ENCODE data around the gene VENTX.

The VENTX gene

DNA sequence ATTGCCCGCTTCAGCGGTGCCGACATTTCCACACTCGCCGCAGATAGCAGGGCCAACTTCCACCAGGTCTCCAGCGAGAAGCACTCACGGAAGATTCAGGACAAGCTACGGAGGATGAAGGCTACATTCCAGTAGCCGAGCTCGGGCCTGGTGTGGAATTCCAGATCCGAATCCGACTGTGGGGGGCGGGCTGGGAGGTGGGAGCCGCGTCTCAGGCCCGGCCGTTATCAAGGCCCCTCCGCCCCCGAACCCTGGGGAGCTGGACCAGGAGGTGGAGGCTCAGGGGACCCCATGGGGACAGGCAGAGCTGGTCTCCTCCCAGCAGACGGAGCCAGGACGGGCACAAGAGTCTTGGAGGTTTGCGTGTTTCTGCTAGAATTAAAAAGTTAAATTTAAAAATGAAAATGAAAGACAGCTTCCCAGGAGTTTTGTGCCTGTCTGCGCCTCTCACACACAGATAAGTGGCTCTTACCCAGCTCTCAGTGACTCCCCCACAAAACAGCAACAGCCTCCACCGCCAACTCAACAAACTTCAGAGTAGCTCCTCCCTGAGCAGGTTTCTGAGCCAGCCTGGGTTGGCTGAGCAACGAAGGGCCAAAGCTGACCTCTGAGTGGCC is 12.8 kb upstream of the VENTX start:
- TF ChIP-seq ZNF8 (CRISPR knock-in tag; IDR thresholded peaks at IDR 0.05): no peak
- no peak for TF ChIP-seq CSDC2 (CRISPR knock-in tag; IDR thresholded peaks at IDR 0.05)
- TF ChIP-seq ZFP30 (CRISPR knock-in tag; IDR thresholded peaks at IDR 0.05): no peak
- no peak for TF ChIP-seq TCF4 (CRISPR knock-in tag; IDR thresholded peaks at IDR 0.05; ENCODE audit: borderline replicate concordance)
- ATAC-seq: no peak

DNA sequence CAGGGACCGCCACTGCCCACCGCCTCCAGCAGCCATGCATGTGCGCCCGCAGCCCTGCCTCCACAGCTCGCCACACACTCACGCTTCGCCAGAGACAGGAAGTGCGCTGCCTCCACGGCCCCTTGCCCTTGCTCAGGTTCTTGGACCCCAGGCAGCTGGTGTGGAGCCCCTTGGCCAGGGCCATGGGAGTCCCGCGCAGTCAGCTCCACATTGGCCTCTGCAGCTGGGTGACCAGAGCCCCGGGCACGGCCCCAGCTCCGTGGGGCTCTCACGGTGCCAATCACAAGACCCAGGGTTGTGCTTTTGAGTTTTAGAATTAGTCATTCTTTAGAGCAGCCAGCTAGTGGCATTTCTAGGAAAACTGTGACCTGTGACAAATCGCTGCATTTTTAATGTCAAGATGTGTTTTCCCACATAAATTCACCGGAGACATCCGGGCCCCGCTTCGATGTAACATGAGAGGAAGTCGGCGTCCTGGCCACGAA is 11.9 kb upstream of the VENTX start:
- TF ChIP-seq, protein P1, sequence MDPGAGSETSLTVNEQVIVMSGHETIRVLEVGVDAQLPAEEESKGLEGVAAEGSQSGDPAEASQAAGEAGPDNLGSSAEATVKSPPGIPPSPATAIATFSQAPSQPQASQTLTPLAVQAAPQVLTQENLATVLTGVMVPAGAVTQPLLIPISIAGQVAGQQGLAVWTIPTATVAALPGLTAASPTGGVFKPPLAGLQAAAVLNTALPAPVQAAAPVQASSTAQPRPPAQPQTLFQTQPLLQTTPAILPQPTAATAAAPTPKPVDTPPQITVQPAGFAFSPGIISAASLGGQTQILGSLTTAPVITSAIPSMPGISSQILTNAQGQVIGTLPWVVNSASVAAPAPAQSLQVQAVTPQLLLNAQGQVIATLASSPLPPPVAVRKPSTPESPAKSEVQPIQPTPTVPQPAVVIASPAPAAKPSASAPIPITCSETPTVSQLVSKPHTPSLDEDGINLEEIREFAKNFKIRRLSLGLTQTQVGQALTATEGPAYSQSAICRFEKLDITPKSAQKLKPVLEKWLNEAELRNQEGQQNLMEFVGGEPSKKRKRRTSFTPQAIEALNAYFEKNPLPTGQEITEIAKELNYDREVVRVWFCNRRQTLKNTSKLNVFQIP (CRISPR knock-in tag; IDR thresholded peaks at IDR 0.05; ENCODE audit: borderline replicate concordance, low read depth): no peak
- TF ChIP-seq, protein P2, sequence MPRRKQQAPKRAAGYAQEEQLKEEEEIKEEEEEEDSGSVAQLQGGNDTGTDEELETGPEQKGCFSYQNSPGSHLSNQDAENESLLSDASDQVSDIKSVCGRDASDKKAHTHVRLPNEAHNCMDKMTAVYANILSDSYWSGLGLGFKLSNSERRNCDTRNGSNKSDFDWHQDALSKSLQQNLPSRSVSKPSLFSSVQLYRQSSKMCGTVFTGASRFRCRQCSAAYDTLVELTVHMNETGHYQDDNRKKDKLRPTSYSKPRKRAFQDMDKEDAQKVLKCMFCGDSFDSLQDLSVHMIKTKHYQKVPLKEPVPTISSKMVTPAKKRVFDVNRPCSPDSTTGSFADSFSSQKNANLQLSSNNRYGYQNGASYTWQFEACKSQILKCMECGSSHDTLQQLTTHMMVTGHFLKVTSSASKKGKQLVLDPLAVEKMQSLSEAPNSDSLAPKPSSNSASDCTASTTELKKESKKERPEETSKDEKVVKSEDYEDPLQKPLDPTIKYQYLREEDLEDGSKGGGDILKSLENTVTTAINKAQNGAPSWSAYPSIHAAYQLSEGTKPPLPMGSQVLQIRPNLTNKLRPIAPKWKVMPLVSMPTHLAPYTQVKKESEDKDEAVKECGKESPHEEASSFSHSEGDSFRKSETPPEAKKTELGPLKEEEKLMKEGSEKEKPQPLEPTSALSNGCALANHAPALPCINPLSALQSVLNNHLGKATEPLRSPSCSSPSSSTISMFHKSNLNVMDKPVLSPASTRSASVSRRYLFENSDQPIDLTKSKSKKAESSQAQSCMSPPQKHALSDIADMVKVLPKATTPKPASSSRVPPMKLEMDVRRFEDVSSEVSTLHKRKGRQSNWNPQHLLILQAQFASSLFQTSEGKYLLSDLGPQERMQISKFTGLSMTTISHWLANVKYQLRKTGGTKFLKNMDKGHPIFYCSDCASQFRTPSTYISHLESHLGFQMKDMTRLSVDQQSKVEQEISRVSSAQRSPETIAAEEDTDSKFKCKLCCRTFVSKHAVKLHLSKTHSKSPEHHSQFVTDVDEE (CRISPR knock-in tag; IDR thresholded peaks at IDR 0.05): no peak
- TF ChIP-seq CSDC2 (CRISPR knock-in tag; IDR thresholded peaks at IDR 0.05) (no peak), SNAI2 (CRISPR knock-in tag; IDR thresholded peaks at IDR 0.05) (no peak), TCF4 (CRISPR knock-in tag; IDR thresholded peaks at IDR 0.05; ENCODE audit: borderline replicate concordance) (no peak), ZNF565 (CRISPR knock-in tag; conservative IDR thresholded peaks at IDR 0.05; ENCODE audit: low read depth) (no peak), BACH2 (CRISPR knock-in tag; IDR thresholded peaks at IDR 0.05; ENCODE audit: borderline replicate concordance) (no peak), TOX (CRISPR knock-in tag; IDR thresholded peaks at IDR 0.05; ENCODE audit: borderline replicate concordance) (no peak), ZC3H10 (CRISPR knock-in tag; IDR thresholded peaks at IDR 0.05) (no peak), OSR1 (CRISPR knock-in tag; IDR thresholded peaks at IDR 0.05) (no peak), ZFP3 (CRISPR knock-in tag; IDR thresholded peaks at IDR 0.05) (no peak), ARNTL (CRISPR knock-in tag; IDR thresholded peaks at IDR 0.05; ENCODE audit: borderline replicate concordance, low read depth) (no peak), ESRRG (CRISPR knock-in tag; IDR thresholded peaks at IDR 0.05) (no peak)
- TF ChIP-seq, protein P3, sequence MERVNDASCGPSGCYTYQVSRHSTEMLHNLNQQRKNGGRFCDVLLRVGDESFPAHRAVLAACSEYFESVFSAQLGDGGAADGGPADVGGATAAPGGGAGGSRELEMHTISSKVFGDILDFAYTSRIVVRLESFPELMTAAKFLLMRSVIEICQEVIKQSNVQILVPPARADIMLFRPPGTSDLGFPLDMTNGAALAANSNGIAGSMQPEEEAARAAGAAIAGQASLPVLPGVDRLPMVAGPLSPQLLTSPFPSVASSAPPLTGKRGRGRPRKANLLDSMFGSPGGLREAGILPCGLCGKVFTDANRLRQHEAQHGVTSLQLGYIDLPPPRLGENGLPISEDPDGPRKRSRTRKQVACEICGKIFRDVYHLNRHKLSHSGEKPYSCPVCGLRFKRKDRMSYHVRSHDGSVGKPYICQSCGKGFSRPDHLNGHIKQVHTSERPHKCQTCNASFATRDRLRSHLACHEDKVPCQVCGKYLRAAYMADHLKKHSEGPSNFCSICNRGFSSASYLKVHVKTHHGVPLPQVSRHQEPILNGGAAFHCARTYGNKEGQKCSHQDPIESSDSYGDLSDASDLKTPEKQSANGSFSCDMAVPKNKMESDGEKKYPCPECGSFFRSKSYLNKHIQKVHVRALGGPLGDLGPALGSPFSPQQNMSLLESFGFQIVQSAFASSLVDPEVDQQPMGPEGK (CRISPR knock-in tag; IDR thresholded peaks at IDR 0.05; ENCODE audit: borderline replicate concordance): no peak
- TF ChIP-seq, protein P4, sequence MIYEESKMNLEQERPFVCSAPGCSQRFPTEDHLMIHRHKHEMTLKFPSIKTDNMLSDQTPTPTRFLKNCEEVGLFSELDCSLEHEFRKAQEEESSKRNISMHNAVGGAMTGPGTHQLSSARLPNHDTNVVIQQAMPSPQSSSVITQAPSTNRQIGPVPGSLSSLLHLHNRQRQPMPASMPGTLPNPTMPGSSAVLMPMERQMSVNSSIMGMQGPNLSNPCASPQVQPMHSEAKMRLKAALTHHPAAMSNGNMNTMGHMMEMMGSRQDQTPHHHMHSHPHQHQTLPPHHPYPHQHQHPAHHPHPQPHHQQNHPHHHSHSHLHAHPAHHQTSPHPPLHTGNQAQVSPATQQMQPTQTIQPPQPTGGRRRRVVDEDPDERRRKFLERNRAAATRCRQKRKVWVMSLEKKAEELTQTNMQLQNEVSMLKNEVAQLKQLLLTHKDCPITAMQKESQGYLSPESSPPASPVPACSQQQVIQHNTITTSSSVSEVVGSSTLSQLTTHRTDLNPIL (CRISPR knock-in tag; IDR thresholded peaks at IDR 0.05; ENCODE audit: low read depth): no peak
- ATAC-seq: no peak

DNA sequence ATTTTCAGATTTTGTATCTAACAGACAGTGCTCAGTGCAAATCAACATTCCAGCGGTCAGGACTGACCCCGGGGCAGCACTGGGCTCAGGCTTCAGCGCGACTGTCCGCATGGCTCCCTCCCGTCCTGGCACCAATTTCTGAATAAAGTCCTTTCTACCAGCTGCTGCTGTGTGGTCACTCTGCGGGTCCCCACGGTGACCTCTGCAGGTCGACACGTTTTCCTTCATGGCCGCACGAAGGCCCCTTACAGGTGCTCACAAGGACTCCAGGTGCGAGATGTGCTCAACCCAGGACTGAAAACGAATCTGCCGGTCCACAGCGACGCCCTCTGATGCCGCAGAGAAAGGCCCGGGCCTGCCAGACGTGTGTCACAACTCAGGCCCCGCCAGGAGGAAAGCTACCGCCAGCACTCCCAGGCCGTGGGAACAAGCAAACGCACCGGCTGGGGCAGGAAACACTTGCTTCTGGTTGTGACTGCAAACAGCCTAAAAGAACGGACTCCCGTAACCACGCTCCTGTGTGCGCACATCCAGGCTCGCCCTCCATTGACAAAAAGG is 11.3 kb upstream of the VENTX start:
- no peak for ATAC-seq
- TF ChIP-seq ZNF8 (CRISPR knock-in tag; IDR thresholded peaks at IDR 0.05) (no peak), ZFP30 (CRISPR knock-in tag; IDR thresholded peaks at IDR 0.05) (no peak), CSDC2 (CRISPR knock-in tag; IDR thresholded peaks at IDR 0.05) (no peak), TOX (CRISPR knock-in tag; IDR thresholded peaks at IDR 0.05; ENCODE audit: borderline replicate concordance) (no peak), TCF4 (CRISPR knock-in tag; IDR thresholded peaks at IDR 0.05; ENCODE audit: borderline replicate concordance) (no peak), ARNTL (CRISPR knock-in tag; IDR thresholded peaks at IDR 0.05; ENCODE audit: borderline replicate concordance, low read depth) (no peak), ZNF70 (CRISPR knock-in tag; IDR thresholded peaks at IDR 0.05) (no peak), RARB (CRISPR knock-in tag; IDR thresholded peaks at IDR 0.05) (no peak), ZNF565 (CRISPR knock-in tag; conservative IDR thresholded peaks at IDR 0.05; ENCODE audit: low read depth) (no peak), ISL1 (CRISPR knock-in tag; IDR thresholded peaks at IDR 0.05) (no peak), ESRRG (CRISPR knock-in tag; IDR thresholded peaks at IDR 0.05) (no peak), OSR1 (CRISPR knock-in tag; IDR thresholded peaks at IDR 0.05) (no peak), PPARA (CRISPR knock-in tag; IDR thresholded peaks at IDR 0.05; ENCODE audit: borderline replicate concordance) (no peak), SNAI2 (CRISPR knock-in tag; IDR thresholded peaks at IDR 0.05) (no peak)
- TF ChIP-seq, protein P5, sequence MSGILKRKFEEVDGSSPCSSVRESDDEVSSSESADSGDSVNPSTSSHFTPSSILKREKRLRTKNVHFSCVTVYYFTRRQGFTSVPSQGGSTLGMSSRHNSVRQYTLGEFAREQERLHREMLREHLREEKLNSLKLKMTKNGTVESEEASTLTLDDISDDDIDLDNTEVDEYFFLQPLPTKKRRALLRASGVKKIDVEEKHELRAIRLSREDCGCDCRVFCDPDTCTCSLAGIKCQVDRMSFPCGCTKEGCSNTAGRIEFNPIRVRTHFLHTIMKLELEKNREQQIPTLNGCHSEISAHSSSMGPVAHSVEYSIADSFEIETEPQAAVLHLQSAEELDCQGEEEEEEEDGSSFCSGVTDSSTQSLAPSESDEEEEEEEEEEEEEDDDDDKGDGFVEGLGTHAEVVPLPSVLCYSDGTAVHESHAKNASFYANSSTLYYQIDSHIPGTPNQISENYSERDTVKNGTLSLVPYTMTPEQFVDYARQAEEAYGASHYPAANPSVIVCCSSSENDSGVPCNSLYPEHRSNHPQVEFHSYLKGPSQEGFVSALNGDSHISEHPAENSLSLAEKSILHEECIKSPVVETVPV (CRISPR knock-in tag; IDR thresholded peaks at IDR 0.05): no peak
- TF ChIP-seq, protein P4 (CRISPR knock-in tag; IDR thresholded peaks at IDR 0.05; ENCODE audit: low read depth): no peak
- TF ChIP-seq, protein P3 (CRISPR knock-in tag; IDR thresholded peaks at IDR 0.05; ENCODE audit: borderline replicate concordance): no peak

Measured in SK-N-SH treated with all-trans-retinoic acid at 6 μM for 48 hours (cell line).